BLaER1 (cell line): ENCODE measurements around the gene BRD3OS.
"Not testable (repeated sequence)": the region's sequence is repeated elsewhere in the genome, so short reads cannot be mapped to it uniquely, and the experiment has no call there.

ENCODE experiments used
- H3K27ac ChIP-seq: shearing (Covaris generic); formaldehyde crosslinking; 2 replicates; pipeline ENCODE4 v1.8.1; 2022
- H3K27me3 ChIP-seq: shearing (Covaris generic); formaldehyde crosslinking; 2 replicates; pipeline ENCODE4 v1.8.1; 2022
- H3K36me3 ChIP-seq: shearing (Covaris generic); formaldehyde crosslinking; 2 replicates; pipeline ENCODE4 v1.8.1; 2022
- H3K4me1 ChIP-seq: shearing (Covaris generic); formaldehyde crosslinking; 2 replicates; pipeline ENCODE4 v1.8.1; 2022
- H3K4me2 ChIP-seq: shearing (Covaris generic); formaldehyde crosslinking; 2 replicates; pipeline ENCODE4 v1.8.1; 2022
- H3K4me3 ChIP-seq: shearing (Covaris generic); formaldehyde crosslinking; 2 replicates; pipeline ENCODE4 v1.8.1; 2022
- H3K9ac ChIP-seq: shearing (Covaris generic); formaldehyde crosslinking; 2 replicates; pipeline ENCODE4 v1.8.1; 2022
- H3K9me3 ChIP-seq: shearing (Covaris generic); formaldehyde crosslinking; 2 replicates; pipeline ENCODE4 v1.8.1; 2022
- H4K20me1 ChIP-seq: shearing (Covaris generic); formaldehyde crosslinking; 2 replicates; pipeline ENCODE4 v1.8.1; 2022
- Cebpa-rat ChIP-seq: shearing (Covaris generic); IDR thresholded peaks from 2 replicates; pipeline ENCODE4 v1.8.1; 2022

The BRD3OS gene

DNA sequence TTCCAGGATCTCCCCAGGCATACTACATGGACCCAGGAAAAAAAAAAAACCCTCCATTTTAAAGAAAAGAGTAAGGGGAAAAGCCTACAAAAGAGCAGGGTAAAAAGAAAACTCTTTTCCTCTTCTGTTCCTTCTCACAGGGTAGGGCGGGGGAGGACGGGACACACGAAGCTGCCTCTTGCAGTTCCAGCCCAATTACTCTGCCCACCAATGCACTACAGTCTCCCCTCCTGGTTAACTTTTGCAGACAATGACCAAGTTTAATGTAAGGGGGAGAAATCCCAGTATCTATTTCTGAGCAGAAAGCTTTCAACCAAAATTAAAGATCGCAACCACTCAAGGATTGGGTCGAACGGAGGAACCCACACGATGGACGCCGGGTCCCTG, 41.2 kb downstream of the BRD3OS start:
- H4K20me1 ChIP-seq = peaks cover 59% of the 10 kb centered on the region
- peak overlapping the region; percentile 95 for H3K27ac ChIP-seq
- no peak for TF ChIP-seq Cebpa-rat
- H3K36me3 ChIP-seq = peaks cover 20% of the 10 kb centered on the region
- no peaks in the 10 kb centered on the region for H3K27me3 ChIP-seq
- H3K4me1 ChIP-seq = peaks cover 59% of the 10 kb centered on the region
- H3K4me3 ChIP-seq = peak overlapping the region; percentile 82
- H3K9ac ChIP-seq = peak overlapping the region; percentile 95
- peak overlapping the region; percentile 92 for H3K4me2 ChIP-seq
- no peaks in the 10 kb centered on the region for H3K9me3 ChIP-seq

DNA sequence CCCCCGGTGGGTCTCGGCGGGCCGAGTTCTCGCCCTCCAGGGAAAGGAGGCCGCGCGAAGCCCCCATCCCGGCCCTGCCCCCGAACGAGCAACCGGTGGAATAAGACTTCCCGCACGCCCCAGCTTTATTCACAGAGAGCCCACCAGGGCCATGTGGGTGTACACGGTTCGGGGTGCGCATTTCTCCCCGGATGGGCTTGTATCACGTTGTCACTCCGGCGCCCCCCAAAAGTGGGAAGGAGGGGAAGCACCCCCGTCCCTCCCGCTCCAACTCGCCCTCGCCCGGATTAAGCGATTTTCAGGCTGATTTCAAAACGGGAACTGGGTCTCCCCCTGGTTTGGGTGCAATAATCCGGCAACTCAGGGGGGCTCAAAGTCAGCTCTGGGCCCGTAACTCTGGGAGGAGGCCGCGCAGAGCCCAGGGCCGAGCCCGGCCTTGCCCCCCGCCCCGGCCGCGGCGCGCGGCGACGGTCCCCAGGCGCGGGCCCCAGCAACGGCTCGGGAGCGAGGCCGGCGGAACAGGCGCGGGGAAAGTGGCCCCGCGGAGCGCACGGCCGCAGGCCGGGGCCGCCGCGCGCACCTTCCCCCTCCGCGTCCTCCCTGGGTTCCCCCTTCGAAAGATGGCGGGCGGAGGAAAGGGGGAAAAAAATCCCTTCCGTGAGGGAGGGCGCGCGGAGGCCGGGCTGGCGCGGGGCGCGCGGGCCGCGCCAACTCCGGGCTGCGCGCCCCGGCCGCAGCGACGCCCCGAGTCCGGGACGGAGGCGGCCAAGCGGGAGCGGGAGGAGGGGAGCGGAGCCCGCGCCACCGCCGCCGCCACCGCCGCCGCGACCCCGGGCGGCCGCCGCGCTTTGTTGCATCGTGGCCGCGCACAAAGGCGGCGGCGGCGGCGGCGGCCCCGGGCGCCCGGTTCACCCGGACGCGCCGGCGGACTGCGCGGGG, 41.9 kb downstream of the BRD3OS start:
- Histone ChIP-seq H3K4me1 (peaks cover 52% of the 10 kb centered on the region), H3K27me3 (no peaks in the 10 kb centered on the region), H3K9ac (peak overlapping the region; percentile 95), H3K36me3 (peaks cover 20% of the 10 kb centered on the region), H3K4me2 (peak overlapping the region; percentile 92), H3K4me3 (peak overlapping the region; percentile 82), H3K27ac (peak overlapping the region; percentile 95), H3K9me3 (no peaks in the 10 kb centered on the region), H4K20me1 (peaks cover 52% of the 10 kb centered on the region)
- no peak for TF ChIP-seq Cebpa-rat

DNA sequence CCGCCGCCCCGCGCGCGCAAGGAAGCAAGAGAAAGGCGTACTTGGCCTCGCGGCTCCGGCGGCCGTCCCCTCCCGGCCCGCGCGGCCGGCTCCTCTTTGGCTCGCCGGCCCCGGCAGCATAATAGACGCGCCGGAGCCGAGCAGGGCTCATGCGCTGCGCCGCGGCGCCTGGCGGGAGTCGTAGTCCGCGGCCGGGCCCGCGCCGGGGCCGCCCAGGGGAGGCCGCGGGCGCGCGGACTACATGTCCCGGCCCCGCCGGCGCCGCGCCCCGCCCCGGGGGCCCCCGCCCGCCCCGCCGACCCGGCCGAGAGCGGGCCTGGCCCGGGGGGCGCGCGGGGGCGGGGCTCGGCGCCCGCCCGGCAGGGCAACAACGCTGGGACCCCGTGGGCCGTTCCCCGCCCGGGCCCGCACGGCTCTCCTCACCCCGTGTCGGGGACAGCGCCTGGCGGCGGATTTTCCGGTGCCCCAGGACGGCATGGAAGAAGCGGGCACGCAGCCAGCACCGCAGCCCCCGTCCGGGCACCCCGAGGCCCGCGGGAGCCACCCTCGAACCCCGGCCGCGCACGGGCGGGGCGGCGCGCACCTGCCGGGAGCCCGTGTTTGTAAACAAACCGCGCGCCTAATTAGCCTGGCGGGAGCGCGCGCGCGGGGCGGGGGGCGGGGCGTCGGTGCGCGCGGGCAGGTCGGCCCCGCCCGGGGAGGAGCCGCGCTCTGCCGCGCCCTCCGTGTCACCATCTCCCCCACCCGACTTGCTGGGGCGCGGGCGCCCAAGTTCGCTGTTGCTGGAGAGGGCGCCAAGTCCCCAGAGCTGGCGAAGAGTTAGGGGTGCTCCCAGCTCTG, 42.8 kb downstream of the BRD3OS start, which contains the start of gene BRD3:
BRD3 (minus strand) TSS at position 123 of the 840 bp plus-strand sequence. CDS start 14,549 bp downstream, outside the sequence.
- H3K4me2 ChIP-seq = peak within 1 kb of the TSS; percentile 92
- H3K9ac ChIP-seq = peak within 1 kb of the TSS; percentile 95
- no peaks in the 10 kb centered on the region for H3K27me3 ChIP-seq
- peaks cover 43% of the 10 kb centered on the region for H4K20me1 ChIP-seq
- TF ChIP-seq Cebpa-rat = no peak
- peak within 1 kb of the TSS; percentile 82 for H3K4me3 ChIP-seq
- peaks cover 17% of the 10 kb centered on the region for H3K36me3 ChIP-seq
- peak within 1 kb of the TSS; percentile 95 for H3K27ac ChIP-seq
- H3K9me3 ChIP-seq = no peaks in the 10 kb centered on the region
- H3K4me1 ChIP-seq = peaks cover 43% of the 10 kb centered on the region

DNA sequence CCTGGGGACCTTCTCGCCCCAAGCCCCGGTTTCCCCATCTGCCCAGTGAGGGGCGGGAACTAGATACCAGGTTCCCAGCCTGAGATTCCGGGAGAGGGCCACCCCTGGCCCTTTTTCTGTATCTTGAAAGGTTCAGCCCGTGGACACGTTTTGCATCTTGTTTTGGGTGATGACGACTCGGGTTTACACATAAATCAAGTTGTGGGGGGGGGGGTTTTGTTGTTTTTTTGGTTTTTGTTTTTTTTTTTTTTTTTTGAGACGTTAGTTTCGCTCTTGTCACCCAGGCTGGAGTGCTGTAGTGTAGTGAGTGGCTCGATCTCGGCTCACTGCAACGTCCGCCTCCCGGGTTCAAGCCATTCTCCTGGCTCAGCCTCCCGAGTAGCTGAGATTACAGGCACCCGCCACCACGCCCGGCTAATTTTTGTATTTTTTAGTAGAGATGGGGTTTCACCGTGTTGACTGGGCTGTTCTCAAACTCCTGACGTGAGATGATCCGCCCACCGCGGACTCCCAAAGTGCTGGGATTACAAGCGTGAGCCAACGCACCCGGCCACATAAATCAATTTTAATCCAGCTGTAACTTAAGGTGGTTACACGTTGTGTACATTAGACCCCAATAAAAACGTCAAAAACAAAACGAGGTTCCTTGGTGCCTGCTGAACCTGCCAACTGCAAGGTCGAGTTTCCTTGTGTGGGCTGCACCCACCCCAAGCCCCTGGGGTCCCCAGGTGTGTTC, 43.6 kb downstream of the BRD3OS start:
- no peaks in the 10 kb centered on the region for H3K27me3 ChIP-seq
- peak overlapping the region; percentile 82 for H3K4me3 ChIP-seq
- peak overlapping the region; percentile 84 for H3K9ac ChIP-seq
- peaks cover 35% of the 10 kb centered on the region for H4K20me1 ChIP-seq
- H3K9me3 ChIP-seq = no peaks in the 10 kb centered on the region
- H3K27ac ChIP-seq = peak overlapping the region; percentile 87
- peak overlapping the region; percentile 78 for H3K4me2 ChIP-seq
- peaks cover 9% of the 10 kb centered on the region; the same call in 1 of the 2 replicates for H3K36me3 ChIP-seq
- H3K4me1 ChIP-seq = peaks cover 35% of the 10 kb centered on the region
- TF ChIP-seq Cebpa-rat = no peak

DNA sequence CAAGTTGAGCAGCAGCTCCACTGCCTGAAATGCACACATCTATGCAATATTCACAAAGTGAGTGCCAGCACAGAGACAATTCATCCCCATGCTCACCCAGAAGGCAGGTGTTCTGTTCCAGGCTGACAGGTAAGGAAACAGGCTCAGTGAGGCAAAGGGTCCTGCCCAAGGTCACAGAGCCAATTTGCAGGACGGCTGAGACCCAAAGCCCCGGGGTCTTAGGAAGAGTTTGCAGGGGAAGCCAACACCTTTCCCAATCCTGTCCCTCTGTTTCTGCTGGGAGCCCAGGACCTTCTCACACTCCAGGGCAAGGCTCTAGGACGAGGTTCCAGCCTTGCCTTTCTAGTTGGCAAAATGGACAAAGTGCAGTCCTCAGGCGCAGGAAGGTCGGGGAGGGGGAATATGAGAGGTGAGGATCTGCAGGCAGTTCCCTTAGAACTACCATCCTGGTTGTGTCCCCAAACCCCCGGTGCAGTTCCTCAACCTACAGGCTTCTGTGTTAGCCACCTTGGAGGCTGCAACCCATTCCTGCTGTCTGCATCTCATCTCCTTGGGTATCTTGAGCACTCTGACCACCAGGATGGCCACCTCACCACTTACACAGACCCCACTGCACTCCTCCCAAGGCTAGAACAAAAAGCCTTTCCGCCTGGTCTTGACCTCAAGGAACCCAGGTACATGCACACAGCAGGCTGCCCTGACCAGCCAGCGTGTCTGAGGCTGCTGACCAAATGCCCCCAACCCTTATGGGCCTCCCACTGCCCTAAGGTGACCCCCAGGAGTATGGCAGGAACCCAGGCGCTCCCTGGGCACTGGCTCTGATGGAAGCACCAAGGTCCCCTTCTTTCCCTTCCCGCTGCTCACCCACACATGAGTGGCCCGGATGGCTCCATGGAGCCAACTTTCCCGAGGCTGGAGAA, 44.5 kb downstream of the BRD3OS start:
- peaks cover 26% of the 10 kb centered on the region for H4K20me1 ChIP-seq
- TF ChIP-seq Cebpa-rat = no peak
- H3K9me3 ChIP-seq = no peaks in the 10 kb centered on the region
- H3K4me1 ChIP-seq = peaks cover 26% of the 10 kb centered on the region
- H3K4me3 ChIP-seq = no peak overlapping the region; the same call in 1 of the 2 replicates
- no peak overlapping the region for H3K9ac ChIP-seq
- H3K27me3 ChIP-seq = no peaks in the 10 kb centered on the region
- no peak overlapping the region for H3K27ac ChIP-seq
- peak overlapping the region; percentile 78 for H3K4me2 ChIP-seq
- peaks cover 4% of the 10 kb centered on the region; the same call in 1 of the 2 replicates for H3K36me3 ChIP-seq

DNA sequence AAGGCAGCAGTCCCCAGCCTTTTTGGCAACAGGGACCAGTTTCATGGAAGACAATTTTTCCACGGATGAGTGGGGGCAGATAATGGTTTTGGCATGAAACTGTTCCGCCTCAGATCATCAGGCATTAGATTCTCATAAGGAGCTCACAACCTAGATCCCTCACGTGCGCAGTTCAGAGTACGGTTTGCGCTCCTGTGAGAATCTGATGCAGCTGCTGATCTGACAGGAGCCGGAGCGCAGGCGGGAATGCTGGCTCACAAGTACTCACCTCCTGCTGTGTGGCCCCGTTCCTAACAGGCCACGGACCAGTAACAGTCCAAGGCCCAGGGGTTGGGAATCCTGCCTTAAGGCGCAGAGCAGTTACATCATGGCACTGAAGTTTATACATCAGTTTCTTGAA, 45.9 kb downstream of the BRD3OS start:
- H3K9me3 ChIP-seq = no peaks in the 10 kb centered on the region
- no peak for TF ChIP-seq Cebpa-rat
- no peaks in the 10 kb centered on the region for H3K27me3 ChIP-seq
- H3K4me3 ChIP-seq = no peak overlapping the region
- peaks cover 12% of the 10 kb centered on the region for H3K4me1 ChIP-seq
- H3K27ac ChIP-seq = no peak overlapping the region
- no peak overlapping the region for H3K9ac ChIP-seq
- no peaks in the 10 kb centered on the region for H3K36me3 ChIP-seq
- no peak overlapping the region for H3K4me2 ChIP-seq
- H4K20me1 ChIP-seq = peaks cover 12% of the 10 kb centered on the region

DNA sequence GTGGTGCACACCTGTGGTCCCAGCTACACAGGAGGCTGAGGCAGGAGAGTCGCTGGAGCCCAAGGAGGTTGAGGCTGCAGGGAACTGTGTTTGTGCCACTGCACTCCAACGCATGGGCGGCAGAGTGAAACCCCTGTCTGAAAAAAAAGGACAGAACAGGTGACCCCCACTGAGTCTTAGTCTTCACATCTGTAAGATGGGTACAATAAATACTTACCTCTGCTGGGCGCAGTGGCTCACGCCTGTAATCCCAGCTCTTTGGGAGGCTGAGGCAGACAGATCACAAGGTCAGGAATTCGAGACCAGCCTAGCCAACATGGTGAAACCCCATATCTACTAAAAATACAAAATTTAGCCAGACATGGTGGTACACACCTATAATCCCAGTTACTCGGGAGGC, 47.4 kb downstream of the BRD3OS start:
- H3K4me2 ChIP-seq, H3K4me1 ChIP-seq, H4K20me1 ChIP-seq, H3K27me3 ChIP-seq, H3K36me3 ChIP-seq, H3K27ac ChIP-seq, H3K9ac ChIP-seq: not testable (repeated sequence)
- peaks cover 15% of the 10 kb centered on the region for H3K9me3 ChIP-seq
- H3K4me3 ChIP-seq = 0 out of 2 replicates have a peak overlapping the region, but pooled peaks have one; percentile 4

DNA sequence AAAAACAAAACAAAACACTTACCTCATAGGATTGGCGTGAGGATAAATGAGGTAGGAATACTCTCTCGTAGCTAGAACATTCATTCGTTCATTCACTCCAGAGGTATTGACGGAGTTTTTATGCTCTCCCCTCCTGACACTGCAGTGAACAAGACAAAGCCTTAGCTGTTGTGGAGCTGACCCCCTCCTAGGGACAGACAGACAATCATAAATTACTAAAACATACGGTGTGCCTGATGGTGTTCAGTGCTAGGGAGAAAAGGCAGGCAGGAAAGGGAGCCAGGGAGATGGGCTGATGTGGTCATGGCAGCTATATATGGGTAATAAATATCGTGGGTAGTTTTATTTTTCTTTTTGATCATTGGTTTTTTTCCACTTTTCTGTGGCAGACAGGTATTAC, 48.2 kb downstream of the BRD3OS start:
- H4K20me1 ChIP-seq = no peaks in the 10 kb centered on the region
- H3K4me3 ChIP-seq = no peak overlapping the region
- H3K9me3 ChIP-seq = peaks cover 18% of the 10 kb centered on the region
- no peak overlapping the region for H3K9ac ChIP-seq
- no peak overlapping the region for H3K4me2 ChIP-seq
- H3K4me1 ChIP-seq = peaks cover 10% of the 10 kb centered on the region
- TF ChIP-seq Cebpa-rat = no peak
- H3K36me3 ChIP-seq = no peaks in the 10 kb centered on the region
- H3K27me3 ChIP-seq = no peaks in the 10 kb centered on the region
- no peak overlapping the region for H3K27ac ChIP-seq

DNA sequence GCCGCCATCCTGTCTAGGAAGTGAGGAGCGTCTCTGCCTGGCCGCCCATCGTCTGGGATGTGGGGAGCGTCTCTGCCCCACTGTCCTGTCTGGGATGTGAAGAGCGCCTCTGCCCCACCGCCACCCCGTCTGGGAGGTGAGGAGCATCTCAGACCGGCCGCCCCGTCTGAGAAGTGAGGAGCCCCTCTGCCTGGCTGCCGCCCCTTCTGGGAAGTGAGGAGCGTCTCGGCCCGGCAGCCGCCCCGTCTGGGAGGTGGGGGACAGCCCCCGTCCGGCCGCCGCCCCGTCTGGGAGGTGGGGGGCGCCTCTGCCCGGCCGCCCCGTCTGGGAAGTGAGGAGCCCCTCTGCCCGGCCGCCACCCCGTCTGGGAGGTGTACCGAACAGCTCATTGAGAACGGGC, 50.4 kb downstream of the BRD3OS start:
- not testable (repeated sequence) for H3K4me2 ChIP-seq, H3K36me3 ChIP-seq, H3K27ac ChIP-seq, H3K9ac ChIP-seq, H3K4me3 ChIP-seq, H3K27me3 ChIP-seq, H4K20me1 ChIP-seq, H3K4me1 ChIP-seq
- peaks cover 35% of the 10 kb centered on the region for H3K9me3 ChIP-seq
